BLaER1 treated with 17β-estradiol and CSF1 and Interleukin-3, amounts not matched to agents 10 nM and 100 nM (cell line): Measurements from ENCODE around the gene N4BP2L2.
A peak's percentile ranks its signal among the peaks of the same experiment; 100 is the strongest.

Source experiments
- H3K27ac ChIP-seq, 11 experiments: shearing (Covaris generic); formaldehyde crosslinking; 2 replicates each; pipeline ENCODE4 v1.8.1; 2022
- H3K27me3 ChIP-seq, 11 experiments: shearing (Covaris generic); formaldehyde crosslinking; 2 replicates each; pipeline ENCODE4 v1.8.1; 2022
- H3K36me3 ChIP-seq, 11 experiments: shearing (Covaris generic); formaldehyde crosslinking; 2 replicates each; pipeline ENCODE4 v1.8.1; 2022
- H3K4me1 ChIP-seq, 10 experiments: shearing (Covaris generic); formaldehyde crosslinking; 2 replicates each; pipeline ENCODE4 v1.8.1; 2022
- H3K4me2 ChIP-seq, 11 experiments: shearing (Covaris generic); formaldehyde crosslinking; 2 replicates each; pipeline ENCODE4 v1.8.1; 2022
- H3K4me3 ChIP-seq, 10 experiments: shearing (Covaris generic); formaldehyde crosslinking; 2 replicates each; pipeline ENCODE4 v1.8.1; 2022
- H3K9ac ChIP-seq, 11 experiments: shearing (Covaris generic); formaldehyde crosslinking; 2 replicates each; pipeline ENCODE4 v1.8.1; 2022
- H3K9me3 ChIP-seq, 11 experiments: shearing (Covaris generic); formaldehyde crosslinking; replicated peaks in 1 of 11; 2 replicates each; pipeline ENCODE4 v1.8.1; 2022
- H4K20me1 ChIP-seq, 11 experiments: shearing (Covaris generic); formaldehyde crosslinking; 2 replicates each; pipeline ENCODE4 v1.8.1; 2022
- Cebpa-rat ChIP-seq, 11 experiments: shearing (Covaris generic); IDR thresholded peaks; 2 replicates each; pipeline ENCODE4 v1.8.1; 2022

N4BP2L2 gene

GRCh38 chr13:32538621-32539246 is at the start of gene N4BP2L2:
N4BP2L2 (minus strand) TSS chr13:32538795; CDS start chr13:32537027, 1,768 bp downstream.
- H3K9ac ChIP-seq = peak within 1 kb of the TSS; percentile 84 to 95 (median 93)
- no peaks in the 10 kb centered on the region for H3K27me3 ChIP-seq
- no peak for TF ChIP-seq Cebpa-rat (IDR thresholded peaks at IDR 0.05)
- peak within 1 kb of the TSS; percentile 86 to 98 (median 93) for H3K27ac ChIP-seq
- H3K4me2 ChIP-seq = peak within 1 kb of the TSS; percentile 70 to 95 (median 84)
- H3K4me3 ChIP-seq = peak within 1 kb of the TSS; percentile 73 to 88 (median 82)
- H3K9me3 ChIP-seq = peaks cover 0 to 25% (median 16%) of the 10 kb centered on the region in 11 experiments; a peak in 12 of 22 replicates
- H3K36me3 ChIP-seq = peaks cover 24 to 34% (median 31%) of the 10 kb centered on the region in 11 experiments
- peaks cover 10 to 52% (median 23%) of the 10 kb centered on the region in 10 experiments; a peak in 16 of 20 replicates for H3K4me1 ChIP-seq
- H4K20me1 ChIP-seq = peaks cover 0 to 23% (median 0%) of the 10 kb centered on the region in 11 experiments; a peak in 6 of 22 replicates

GRCh38 chr13:32587811-32588170 is 49.2 kb upstream of the N4BP2L2 start:
- peak overlapping the region; percentile 86 to 95 (median 89) for H3K4me2 ChIP-seq
- no peaks in the 10 kb centered on the region for H3K27me3 ChIP-seq
- peaks cover 27 to 36% (median 33%) of the 10 kb centered on the region in 10 experiments for H3K4me1 ChIP-seq
- peak in 2 of 11 experiments; percentile 27 to 34; a peak in 1 of 22 replicates for TF ChIP-seq Cebpa-rat (IDR thresholded peaks at IDR 0.05)
- H3K36me3 ChIP-seq = peaks cover 0 to 17% (median 12%) of the 10 kb centered on the region in 11 experiments; a peak in 17 of 22 replicates
- peak overlapping the region; percentile 81 to 98 (median 94); a peak in 21 of 22 replicates for H3K27ac ChIP-seq
- peaks cover 38 to 57% (median 55%) of the 10 kb centered on the region in 11 experiments; a peak in 21 of 22 replicates for H4K20me1 ChIP-seq
- H3K4me3 ChIP-seq = peak overlapping the region; percentile 74 to 93 (median 82)
- peaks cover 0 to 13% (median 9%) of the 10 kb centered on the region in 11 experiments; a peak in 12 of 22 replicates for H3K9me3 ChIP-seq
- peak overlapping the region; percentile 90 to 96 (median 94) for H3K9ac ChIP-seq

GRCh38 chr13:32587011-32587810 is 48.6 kb upstream of the N4BP2L2 start:
- H4K20me1 ChIP-seq = peaks cover 36 to 52% (median 49%) of the 10 kb centered on the region in 11 experiments; a peak in 21 of 22 replicates
- peaks cover 0 to 8% (median 3%) of the 10 kb centered on the region in 11 experiments; a peak in 10 of 22 replicates for H3K9me3 ChIP-seq
- TF ChIP-seq Cebpa-rat (IDR thresholded peaks at IDR 0.05) = peak in 1 of 11 experiments; percentile 9; a peak in 1 of 22 replicates
- peaks cover 27 to 36% (median 33%) of the 10 kb centered on the region in 10 experiments for H3K4me1 ChIP-seq
- H3K9ac ChIP-seq = peak overlapping the region; percentile 90 to 96 (median 94)
- peak overlapping the region; percentile 74 to 93 (median 82) for H3K4me3 ChIP-seq
- H3K27ac ChIP-seq = peak overlapping the region; percentile 81 to 98 (median 94)
- no peaks in the 10 kb centered on the region for H3K27me3 ChIP-seq
- H3K4me2 ChIP-seq = peak overlapping the region; percentile 86 to 95 (median 89)
- H3K36me3 ChIP-seq = peaks cover 0 to 12% (median 6%) of the 10 kb centered on the region in 11 experiments; a peak in 16 of 22 replicates

GRCh38 chr13:32586080-32586900 is 47.7 kb upstream of the N4BP2L2 start, which contains the start of gene PDS5B:
PDS5B (plus strand) TSS chr13:32586452; CDS start chr13:32648773, 62,321 bp downstream.
- Histone ChIP-seq H3K4me2 (peak within 1 kb of the TSS; percentile 86 to 95 (median 91)), H3K36me3 (peaks cover 0 to 2% (median 0%) of the 10 kb centered on the region in 11 experiments; a peak in 1 of 22 replicates), H3K9me3 (no peaks in the 10 kb centered on the region), H3K27me3 (no peaks in the 10 kb centered on the region), H3K9ac (peak within 1 kb of the TSS; percentile 90 to 96 (median 94)), H4K20me1 (peaks cover 27 to 42% (median 40%) of the 10 kb centered on the region in 11 experiments; a peak in 21 of 22 replicates), H3K27ac (peak within 1 kb of the TSS; percentile 81 to 98 (median 94)), H3K4me1 (peaks cover 27 to 36% (median 33%) of the 10 kb centered on the region in 10 experiments), H3K4me3 (peak within 1 kb of the TSS; percentile 74 to 93 (median 82))
- TF ChIP-seq Cebpa-rat (IDR thresholded peaks at IDR 0.05) = no peak

GRCh38 chr13:32585550-32586079 is 47.0 kb upstream of the N4BP2L2 start:
- no peak for TF ChIP-seq Cebpa-rat (IDR thresholded peaks at IDR 0.05)
- H4K20me1 ChIP-seq = peaks cover 24 to 36% (median 33%) of the 10 kb centered on the region in 11 experiments; a peak in 21 of 22 replicates
- peak overlapping the region; percentile 74 to 96 (median 94) for H3K9ac ChIP-seq
- peaks cover 26 to 33% (median 30%) of the 10 kb centered on the region in 10 experiments for H3K4me1 ChIP-seq
- peak overlapping the region; percentile 75 to 94 (median 86) for H3K4me2 ChIP-seq
- H3K4me3 ChIP-seq = peak overlapping the region; percentile 74 to 93 (median 82)
- no peaks in the 10 kb centered on the region for H3K36me3 ChIP-seq
- peak overlapping the region in 10 of 11 experiments; percentile 19 to 94 (median 50); a peak in 17 of 22 replicates for H3K27ac ChIP-seq
- no peaks in the 10 kb centered on the region for H3K9me3 ChIP-seq
- no peaks in the 10 kb centered on the region for H3K27me3 ChIP-seq

- Histone ChIP-seq H3K9ac (no peak overlapping the region), H3K4me3 (no peak overlapping the region), H3K4me1 (peaks cover 6 to 9% (median 7%) of the 10 kb centered on the region in 10 experiments), H3K4me2 (no peak overlapping the region), H3K27ac (no peak overlapping the region), H4K20me1 (peaks cover 0 to 9% (median 8%) of the 10 kb centered on the region in 11 experiments; a peak in 15 of 22 replicates), H3K36me3 (no peaks in the 10 kb centered on the region), H3K9me3 (peaks cover 8 to 10% (median 9%) of the 10 kb centered on the region in 11 experiments), H3K27me3 (no peaks in the 10 kb centered on the region)
- no peak for TF ChIP-seq Cebpa-rat (IDR thresholded peaks at IDR 0.05)
Observed at GRCh38 chr13:32582991-32583390, 44.4 kb upstream of the N4BP2L2 start.

- no peak overlapping the region for H3K4me3 ChIP-seq
- no peak for TF ChIP-seq Cebpa-rat (IDR thresholded peaks at IDR 0.05)
- no peak overlapping the region for H3K27ac ChIP-seq
- peaks cover 0 to 2% (median under 1%) of the 10 kb centered on the region in 11 experiments; a peak in 10 of 22 replicates for H4K20me1 ChIP-seq
- no peak overlapping the region for H3K9ac ChIP-seq
- peaks cover 15 to 17% (median 17%) of the 10 kb centered on the region in 11 experiments for H3K9me3 ChIP-seq
- peaks cover 0 to 5% (median 0%) of the 10 kb centered on the region in 11 experiments; a peak in 1 of 22 replicates for H3K36me3 ChIP-seq
- no peak overlapping the region for H3K4me2 ChIP-seq
- no peaks in the 10 kb centered on the region for H3K27me3 ChIP-seq
- peaks cover 6 to 9% (median 7%) of the 10 kb centered on the region in 10 experiments for H3K4me1 ChIP-seq
Observed at GRCh38 chr13:32582281-32582680, 43.7 kb upstream of the N4BP2L2 start.
